Measurements from ENCODE around the gene SGO2. TPM values are rescaled to one million over a fixed set of nuclear protein-coding genes. Genes with fewer than 3 reads are reported as not detected.

Gene SGO2
- 10 to 100 TPM; 50.2 to 58.4 TPM for total RNA-seq

GRCh38 chr2:200525882-200526651 is at the start of gene SGO2:
Gene SGO2 (plus strand): TSS chr2:200526207. CDS start chr2:200532976, 6,769 bp downstream.
- Mint-ChIP-seq H3K9me3 (no peaks in the 10 kb centered on the region), H3K27ac (peak within 1 kb of the TSS; percentile 88), H3K27me3 (peaks cover 3% of the 10 kb centered on the region), H3K36me3 (ENCODE audit: low read depth) (peaks cover 3% of the 10 kb centered on the region), H3K4me3 (peak within 1 kb of the TSS; percentile 99), H3K4me1 (ENCODE audit: low read depth) (peaks cover 21% of the 10 kb centered on the region)
- intact Hi-C loops (cut with micrococcal nuclease): no loop called here
- ChIA-PET CTCF (interaction anchor here (0.6 to 5.2 kb wide), 10 partner anchors 8 to 380 kb away, joined by 3 to 44 read pairs (median 4); partner anchors contain the start of gene KCTD18), POLR2A (interaction anchor here (1.0 to 1.5 kb wide), 3 partner anchors 9 to 285 kb away, joined by 3 to 6 read pairs (median 4); no protein-coding TSS in a partner anchor)
- peak; percentile 99 for ATAC-seq
- DNase-seq: peak; percentile 98
- TF ChIP-seq, protein P1, sequence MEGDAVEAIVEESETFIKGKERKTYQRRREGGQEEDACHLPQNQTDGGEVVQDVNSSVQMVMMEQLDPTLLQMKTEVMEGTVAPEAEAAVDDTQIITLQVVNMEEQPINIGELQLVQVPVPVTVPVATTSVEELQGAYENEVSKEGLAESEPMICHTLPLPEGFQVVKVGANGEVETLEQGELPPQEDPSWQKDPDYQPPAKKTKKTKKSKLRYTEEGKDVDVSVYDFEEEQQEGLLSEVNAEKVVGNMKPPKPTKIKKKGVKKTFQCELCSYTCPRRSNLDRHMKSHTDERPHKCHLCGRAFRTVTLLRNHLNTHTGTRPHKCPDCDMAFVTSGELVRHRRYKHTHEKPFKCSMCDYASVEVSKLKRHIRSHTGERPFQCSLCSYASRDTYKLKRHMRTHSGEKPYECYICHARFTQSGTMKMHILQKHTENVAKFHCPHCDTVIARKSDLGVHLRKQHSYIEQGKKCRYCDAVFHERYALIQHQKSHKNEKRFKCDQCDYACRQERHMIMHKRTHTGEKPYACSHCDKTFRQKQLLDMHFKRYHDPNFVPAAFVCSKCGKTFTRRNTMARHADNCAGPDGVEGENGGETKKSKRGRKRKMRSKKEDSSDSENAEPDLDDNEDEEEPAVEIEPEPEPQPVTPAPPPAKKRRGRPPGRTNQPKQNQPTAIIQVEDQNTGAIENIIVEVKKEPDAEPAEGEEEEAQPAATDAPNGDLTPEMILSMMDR (IDR thresholded peaks at IDR 0.05): no peak

- no peak for DNase-seq
- ChIA-PET POLR2A (no interaction called here), CTCF (interaction anchor here (1.0 to 3.0 kb wide), 4 partner anchors 10 to 497 kb away, joined by 3 to 14 read pairs (median 4); no protein-coding TSS in a partner anchor)
- intact Hi-C loops (cut with micrococcal nuclease): loop anchor here (5.0 kb wide), 1 partner anchor 495 kb away; no protein-coding TSS in a partner anchor
- H3K36me3 Mint-ChIP-seq (ENCODE audit: low read depth): no peaks in the 10 kb centered on the region
- ATAC-seq: no peak
- H3K9me3 Mint-ChIP-seq: no peaks in the 10 kb centered on the region
- H3K4me1 Mint-ChIP-seq (ENCODE audit: low read depth): no peaks in the 10 kb centered on the region
- H3K4me3 Mint-ChIP-seq: no peak overlapping the region
- H3K27me3 Mint-ChIP-seq: no peaks in the 10 kb centered on the region
- TF ChIP-seq, protein P1 (IDR thresholded peaks at IDR 0.05): no peak
- H3K27ac Mint-ChIP-seq: no peak overlapping the region
These were observed 49.2 kb upstream of the SGO2 start for GRCh38 chr2:200476836-200477235.

DNA sequence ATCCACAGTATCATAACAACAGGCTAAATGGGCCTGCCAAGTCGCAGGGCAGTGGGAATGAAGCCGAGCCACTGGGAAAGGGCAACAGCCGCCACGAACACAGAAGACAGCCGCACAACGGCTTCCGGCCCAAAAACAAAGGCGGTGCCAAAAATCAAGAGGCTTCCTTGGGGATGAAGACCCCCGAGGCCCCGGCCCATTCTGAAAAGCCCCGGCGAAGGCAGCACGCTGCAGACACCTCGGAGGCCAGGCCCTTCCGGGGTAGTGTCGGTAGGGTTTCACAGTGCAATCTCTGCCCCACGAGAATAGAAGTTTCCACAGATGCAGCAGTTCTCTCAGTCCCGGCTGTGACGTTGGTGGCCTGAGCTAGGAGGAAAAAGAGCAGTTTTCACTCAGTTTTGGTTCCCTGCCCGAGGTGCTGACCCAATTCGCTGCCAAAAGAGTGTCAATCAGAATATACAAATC is 48.3 kb upstream of the SGO2 start:
- POLR2A ChIA-PET: no interaction called here
- DNase-seq (no peak), ATAC-seq (no peak)
- TF ChIP-seq, protein P1 (IDR thresholded peaks at IDR 0.05): no peak
- Mint-ChIP-seq H3K27me3 (no peaks in the 10 kb centered on the region), H3K36me3 (ENCODE audit: low read depth) (no peaks in the 10 kb centered on the region), H3K4me3 (no peak overlapping the region), H3K9me3 (no peaks in the 10 kb centered on the region), H3K27ac (no peak overlapping the region), H3K4me1 (ENCODE audit: low read depth) (no peaks in the 10 kb centered on the region)
- intact Hi-C loops (cut with micrococcal nuclease): loop anchor here (5.0 kb wide), 1 partner anchor 495 kb away; no protein-coding TSS in a partner anchor
- CTCF ChIA-PET: interaction anchor here (1.0 to 3.1 kb wide), 4 partner anchors 110 to 498 kb away, joined by 3 to 14 read pairs (median 6); no protein-coding TSS in a partner anchor

GRCh38 chr2:200479692-200480265 is 46.2 kb upstream of the SGO2 start:
- TF ChIP-seq, protein P1 (IDR thresholded peaks at IDR 0.05): no peak
- Mint-ChIP-seq H3K27ac (peak overlapping the region; percentile 16), H3K4me1 (ENCODE audit: low read depth) (no peaks in the 10 kb centered on the region), H3K4me3 (no peak overlapping the region), H3K36me3 (ENCODE audit: low read depth) (no peaks in the 10 kb centered on the region), H3K9me3 (no peaks in the 10 kb centered on the region), H3K27me3 (no peaks in the 10 kb centered on the region)
- ChIA-PET POLR2A (interaction anchor here (0.6 to 1.1 kb wide), 2 partner anchors 12 to 25 kb away, joined by 3 to 4 read pairs; no protein-coding TSS in a partner anchor), CTCF (interaction anchor here (0.6 to 3.1 kb wide), 10 partner anchors 8 to 506 kb away, joined by 3 to 8 read pairs (median 4); no protein-coding TSS in a partner anchor)
- DNase-seq (no peak), ATAC-seq (no peak)
- intact Hi-C loops (cut with micrococcal nuclease): loop anchor here (5.0 kb wide), 1 partner anchor 497 kb away; no protein-coding TSS in a partner anchor
